HG02610 (cell line): Measurements from ENCODE around the gene GIMAP5.
"Not testable (repeated sequence)": the region's sequence is repeated elsewhere in the genome, so short reads cannot be mapped to it uniquely, and the experiment has no call there.

Source experiments
- ATAC-seq: cut with Tn5 transposase; IDR thresholded peaks from one replicate; pipeline ENCODE4 v1.9.1; 2021; ENCODE audit warnings: mild to moderate bottlenecking, moderate library complexity; ENCODE audit not compliant: unreplicated experiment

GIMAP5 gene

GRCh38 chr7:150766334-150766709 lies 29.1 kb downstream of the GIMAP5 start:
- no peak for ATAC-seq

DNA sequence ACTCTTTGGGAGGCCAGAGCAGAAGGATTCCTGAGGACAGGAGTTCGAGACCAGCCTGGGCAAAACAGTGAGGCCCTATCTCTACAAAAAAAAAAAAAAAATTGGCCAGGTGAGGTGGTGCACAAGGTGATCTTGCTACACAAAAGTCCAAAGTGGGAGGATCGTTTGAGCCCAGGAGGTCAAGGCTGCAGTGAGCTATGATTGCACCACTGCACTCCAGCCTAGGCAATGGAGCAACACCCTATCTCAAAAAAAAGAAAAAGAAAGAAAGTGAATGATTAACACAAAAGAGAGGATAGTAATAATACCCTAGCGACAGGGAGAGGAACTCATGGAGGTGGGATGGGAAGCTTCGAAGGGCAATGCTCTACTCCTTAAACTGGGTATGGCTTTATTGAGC lies 32.5 kb downstream of the GIMAP5 start:
- ATAC-seq = no peak

DNA sequence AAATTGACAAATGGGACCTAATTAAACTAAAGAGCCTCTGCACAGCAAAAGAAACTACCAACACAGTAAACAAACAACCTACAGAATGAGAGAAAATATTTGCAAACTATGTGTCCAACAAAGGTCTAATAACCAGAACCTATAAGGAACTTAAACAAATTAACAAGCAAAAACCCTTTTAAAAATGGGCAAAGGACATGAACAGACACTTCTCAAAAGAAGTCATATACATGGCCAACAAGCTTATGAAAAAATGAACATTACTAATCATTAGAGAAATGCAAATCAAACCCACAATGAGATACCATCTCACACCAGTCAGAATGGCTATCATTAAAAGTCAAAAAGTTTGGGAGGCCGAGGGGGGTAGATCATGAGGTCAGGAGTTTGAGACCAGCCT lies 36.9 kb downstream of the GIMAP5 start:
- not testable (repeated sequence) for ATAC-seq

GRCh38 chr7:150778014-150778737 lies 41.0 kb downstream of the GIMAP5 start:
- ATAC-seq = no peak

DNA sequence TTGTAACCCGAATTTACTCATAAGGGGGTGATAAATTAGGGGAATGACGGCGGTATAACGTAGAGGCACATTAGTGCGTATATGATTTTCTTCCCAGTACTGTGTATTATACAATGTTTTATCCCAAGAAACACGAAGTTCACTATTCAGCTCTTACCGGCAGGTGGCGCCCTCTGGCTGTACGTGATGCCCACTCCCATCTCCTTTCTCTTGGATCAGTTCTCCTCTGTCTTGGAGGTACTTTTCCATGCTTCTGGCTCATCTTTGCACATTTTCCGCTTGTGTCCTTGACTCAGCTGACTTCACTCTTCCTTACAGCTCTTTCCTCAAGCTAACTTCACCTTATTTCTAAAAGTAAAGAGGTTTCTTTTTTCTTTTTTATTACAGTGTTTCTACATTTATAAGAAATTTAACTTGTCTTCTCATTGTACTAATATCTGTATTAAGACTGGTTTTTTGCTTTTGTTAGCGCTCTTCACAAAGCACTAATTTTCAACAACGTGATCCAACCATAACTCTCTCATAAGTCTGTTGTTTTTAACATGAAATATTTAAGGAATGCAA lies 41.6 kb downstream of the GIMAP5 start:
- no peak for ATAC-seq

DNA sequence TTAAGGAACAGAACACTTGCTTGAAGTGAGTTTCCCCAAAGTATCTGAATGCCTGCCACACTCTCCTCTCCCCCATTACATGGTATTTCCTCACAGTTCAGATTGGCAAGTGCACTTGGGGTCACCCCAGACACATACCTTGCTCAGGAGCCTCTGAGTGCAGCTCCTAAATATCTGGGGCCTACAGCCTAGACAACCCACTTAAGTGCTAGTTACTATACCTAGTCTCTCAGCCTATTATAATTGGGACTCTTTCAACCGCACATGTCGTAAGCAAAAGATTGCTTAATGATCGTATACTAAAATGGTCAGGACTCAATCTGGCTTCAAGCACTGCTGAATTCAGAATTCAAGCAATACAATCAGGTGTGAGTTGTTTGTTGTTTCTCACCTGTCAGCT lies 43.1 kb downstream of the GIMAP5 start:
- no peak for ATAC-seq

GRCh38 chr7:150781103-150781502 lies 43.9 kb downstream of the GIMAP5 start:
- ATAC-seq = no peak

- no peak for ATAC-seq
Measured at GRCh38 chr7:150781961-150782360, 44.7 kb downstream of the GIMAP5 start.

- no peak for ATAC-seq
Measured at GRCh38 chr7:150784120-150784736, 47.0 kb downstream of the GIMAP5 start.

GRCh38 chr7:150784954-150785353 lies 47.7 kb downstream of the GIMAP5 start:
- ATAC-seq = no peak

DNA sequence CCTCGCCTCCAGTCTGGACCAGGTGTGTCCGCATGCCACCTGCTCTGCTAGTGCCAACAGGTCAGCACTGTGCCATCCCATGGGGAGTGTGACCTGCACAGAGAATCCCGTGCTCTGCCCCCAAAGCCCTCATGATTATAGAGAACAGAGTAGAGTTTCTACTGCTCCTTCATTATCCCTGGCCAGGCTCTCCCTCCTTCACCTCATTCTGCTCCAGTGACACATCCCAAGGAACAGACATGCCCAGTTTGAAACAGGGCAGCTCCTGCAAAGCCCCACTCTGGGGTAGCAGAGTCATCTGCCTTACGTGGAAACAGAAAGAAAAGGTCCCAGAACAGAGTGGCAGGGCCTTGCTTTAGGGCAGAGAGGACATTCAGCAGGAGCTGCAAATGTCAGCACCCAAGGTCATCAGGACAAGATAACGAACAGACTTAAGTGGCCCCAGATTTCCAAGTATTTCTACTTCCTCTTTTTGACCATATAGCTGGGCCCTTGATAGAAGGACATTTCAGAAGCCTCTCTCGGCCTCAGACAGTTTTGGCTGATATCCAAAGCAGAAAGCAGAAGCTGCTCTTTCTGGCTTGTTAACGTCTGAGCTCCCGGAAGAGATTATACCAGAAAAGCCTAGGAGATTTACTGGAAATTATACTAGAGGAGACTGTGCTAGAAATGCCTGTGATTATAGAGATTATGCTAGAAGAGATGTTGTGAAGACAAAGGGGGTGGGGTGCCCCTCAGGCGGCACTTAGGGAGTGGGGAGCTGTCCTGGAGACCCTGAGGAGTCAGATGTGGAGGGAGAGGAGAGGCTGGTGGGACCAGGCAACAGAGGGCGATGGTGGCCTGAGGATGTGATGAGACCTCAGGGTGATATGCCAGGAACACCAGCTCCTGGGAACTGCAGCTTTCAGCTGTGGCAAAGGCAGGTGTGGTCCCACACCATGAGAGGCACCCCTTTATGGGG lies 50.4 kb downstream of the GIMAP5 start:
- no peak for ATAC-seq

DNA sequence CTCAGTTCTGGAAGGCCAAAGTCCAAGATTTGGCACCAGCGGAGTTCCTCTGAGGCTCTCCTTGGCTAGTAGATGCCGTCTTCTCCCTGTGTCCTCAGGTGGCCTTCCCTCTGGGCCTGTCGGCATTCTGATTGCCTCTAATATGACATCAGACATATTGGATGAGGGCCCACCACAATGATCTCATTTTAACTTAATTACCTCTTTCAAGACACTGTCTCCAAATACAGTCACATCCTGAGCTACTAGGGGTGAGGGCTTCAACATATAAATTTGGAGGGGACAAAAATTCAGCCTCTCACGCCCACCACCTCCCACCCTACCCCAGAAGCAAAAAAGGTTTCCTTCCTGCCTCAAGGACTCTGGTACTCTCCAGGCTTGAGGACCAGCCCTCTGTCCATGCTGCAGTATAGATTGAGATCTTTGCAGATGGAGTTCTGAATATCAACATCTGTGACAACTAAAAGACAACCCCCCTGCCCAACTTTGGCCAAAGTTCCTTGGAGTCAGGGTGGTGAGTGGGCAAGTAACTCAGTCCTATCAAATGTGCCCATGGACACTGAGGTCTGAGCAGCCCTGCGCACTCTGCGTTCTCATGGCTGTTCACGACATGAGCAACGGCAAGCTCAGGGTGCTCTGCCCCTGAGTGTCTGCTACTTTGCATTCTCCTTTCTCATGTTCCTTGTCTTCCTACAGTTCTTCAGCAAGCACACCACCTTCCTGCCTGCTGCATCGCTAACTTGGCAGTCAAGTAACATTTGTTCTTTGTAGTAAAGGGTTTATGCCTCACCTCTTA lies 51.5 kb downstream of the GIMAP5 start:
- ATAC-seq = no peak

- ATAC-seq = no peak
Measured at GRCh38 chr7:150790416-150791075, 53.3 kb downstream of the GIMAP5 start.

- ATAC-seq = no peak
Measured at GRCh38 chr7:150791304-150791703, 54.1 kb downstream of the GIMAP5 start.

- no peak for ATAC-seq
Measured at GRCh38 chr7:150791746-150792452, 54.7 kb downstream of the GIMAP5 start.
